ENCODE data around the gene TASP1. TPM values are rescaled to one million over a fixed set of nuclear protein-coding genes. Genes with fewer than 3 reads are reported as not detected.

Gene TASP1, protein sequence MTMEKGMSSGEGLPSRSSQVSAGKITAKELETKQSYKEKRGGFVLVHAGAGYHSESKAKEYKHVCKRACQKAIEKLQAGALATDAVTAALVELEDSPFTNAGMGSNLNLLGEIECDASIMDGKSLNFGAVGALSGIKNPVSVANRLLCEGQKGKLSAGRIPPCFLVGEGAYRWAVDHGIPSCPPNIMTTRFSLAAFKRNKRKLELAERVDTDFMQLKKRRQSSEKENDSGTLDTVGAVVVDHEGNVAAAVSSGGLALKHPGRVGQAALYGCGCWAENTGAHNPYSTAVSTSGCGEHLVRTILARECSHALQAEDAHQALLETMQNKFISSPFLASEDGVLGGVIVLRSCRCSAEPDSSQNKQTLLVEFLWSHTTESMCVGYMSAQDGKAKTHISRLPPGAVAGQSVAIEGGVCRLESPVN
- total RNA-seq, result 8.5 and 9.6 TPM in 2 replicates

DNA sequence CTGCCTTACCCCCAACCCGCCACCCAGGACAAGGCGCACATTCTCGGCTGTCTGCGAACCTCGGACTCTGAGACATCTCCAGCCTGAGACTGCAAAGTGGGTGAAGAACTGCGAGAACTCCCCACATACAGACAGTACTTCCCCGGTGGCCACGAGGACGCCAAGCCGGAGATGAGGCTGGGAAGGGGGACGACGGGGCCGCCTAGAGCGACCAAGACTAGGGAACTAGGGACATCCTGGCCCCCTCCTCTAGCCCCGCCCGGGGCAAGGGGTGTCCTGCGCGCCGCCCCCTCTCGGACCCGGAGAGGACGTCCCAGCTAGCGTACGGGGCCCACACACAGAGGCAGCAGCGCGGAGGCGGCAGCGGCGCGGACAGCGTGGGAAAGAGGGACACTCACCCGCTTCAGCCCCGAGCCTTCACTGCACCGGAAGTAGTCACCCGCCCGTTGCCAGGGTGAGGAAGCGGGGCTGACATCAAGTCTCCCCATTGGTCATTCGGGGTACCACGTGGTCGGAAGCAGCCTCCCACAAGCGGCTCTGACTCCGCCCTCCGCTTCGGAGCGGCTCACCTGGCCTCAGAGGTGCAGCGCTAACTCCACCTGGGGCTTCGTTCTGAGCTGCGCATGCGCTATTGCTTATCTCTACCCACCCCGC is at the start of gene TASP1:
Gene TASP1, minus strand, starts transcription at position 437 of the 654 bp plus-strand sequence. CDS start 8,854 bp downstream, outside the sequence.

Other genes starting within 250 kb of the TASP1 start
- gene ESF1, start 146.0 kb upstream of the TASP1 start, total RNA-seq, result 15.6 and 16.8 TPM in 2 replicates
- gene NDUFAF5, start 146.1 kb upstream of the TASP1 start, total RNA-seq, result 15.2 and 18.6 TPM in 2 replicates